ENCODE results near the gene ASTL.

The ASTL gene

DNA sequence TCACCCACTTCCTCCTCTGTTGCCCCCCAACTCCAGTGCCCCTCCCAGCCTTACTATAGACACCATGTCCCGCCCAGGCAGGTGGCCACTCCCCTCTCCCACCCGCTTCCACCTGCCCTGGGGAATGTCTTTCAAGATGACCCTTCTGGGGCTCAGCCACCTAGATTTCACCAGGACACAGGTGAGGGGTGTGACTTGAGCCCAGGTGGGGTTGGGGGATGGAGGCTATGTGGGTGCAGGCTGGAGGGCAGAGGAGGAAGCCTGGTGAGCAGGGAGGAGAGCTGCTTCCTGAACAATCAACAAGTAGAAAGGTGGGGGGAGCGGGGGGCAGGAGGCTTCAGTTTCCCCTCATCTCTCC lies 30.6 kb downstream of the ASTL start:
- ChIA-PET CTCF (interaction anchor here (1.0 to 2.6 kb wide), 2 partner anchors 9 to 157 kb away, joined by 3 to 13 read pairs; no protein-coding TSS in a partner anchor), POLR2A (ENCODE audit: low non-redundant PET) (no interaction called here)
- DNase-seq (ENCODE audit: low spot score) = no peak
- TF ChIP-seq CTCF (conservative IDR thresholded peaks at IDR 0.05; ENCODE audit: low read depth) = no peak
- no peak overlapping the region for H3K27ac ChIP-seq

GRCh38 chr2:96106991-96107707 lies 31.2 kb downstream of the ASTL start:
- no peak overlapping the region for H3K27ac ChIP-seq
- CTCF ChIA-PET = interaction anchor here (0.6 to 2.6 kb wide), 3 partner anchors 10 to 157 kb away, joined by 3 to 13 read pairs (median 3); no protein-coding TSS in a partner anchor
- POLR2A ChIA-PET (ENCODE audit: low non-redundant PET) = no interaction called here
- DNase-seq (ENCODE audit: low spot score) = no peak
- TF ChIP-seq CTCF (conservative IDR thresholded peaks at IDR 0.05; ENCODE audit: low read depth) = no peak

- POLR2A ChIA-PET (ENCODE audit: low non-redundant PET) = no interaction called here
- no peak overlapping the region for H3K27ac ChIP-seq
- CTCF ChIA-PET = no interaction called here
- no peak for DNase-seq (ENCODE audit: low spot score)
- TF ChIP-seq CTCF (conservative IDR thresholded peaks at IDR 0.05; ENCODE audit: low read depth) = no peak
These were observed 32.1 kb downstream of the ASTL start for GRCh38 chr2:96105994-96106715.

- DNase-seq (ENCODE audit: low spot score) = no peak
- CTCF ChIA-PET = interaction anchor here (1.1 kb wide), 1 partner anchor 12 kb away, joined by 3 read pairs; no protein-coding TSS in a partner anchor
- POLR2A ChIA-PET (ENCODE audit: low non-redundant PET) = no interaction called here
These were observed 33.0 kb downstream of the ASTL start for GRCh38 chr2:96105152-96105915.

GRCh38 chr2:96104487-96104861 lies 33.8 kb downstream of the ASTL start:
- H3K27ac ChIP-seq = no peak overlapping the region
- TF ChIP-seq CTCF (conservative IDR thresholded peaks at IDR 0.05; ENCODE audit: low read depth) = no peak
- ChIA-PET POLR2A (ENCODE audit: low non-redundant PET) (no interaction called here), CTCF (interaction anchor here (1.1 kb wide), 1 partner anchor 13 kb away, joined by 3 read pairs; no protein-coding TSS in a partner anchor)
- no peak for DNase-seq (ENCODE audit: low spot score)

More at GRCh38 chr2:96105152-96105915, 33.0 kb downstream of the ASTL start:
- TF ChIP-seq CTCF (conservative IDR thresholded peaks at IDR 0.05; ENCODE audit: low read depth) = no peak
- no peak overlapping the region for H3K27ac ChIP-seq
